A549 treated with Hydrocortisone at 1 μM for 4 hours (cell line): Measurements from ENCODE around the gene APOA5. TPM values are rescaled to one million over a fixed set of nuclear protein-coding genes. Genes with fewer than 3 reads are reported as not detected.

Source experiments
- total RNA-seq: library from RNA; stranded (reverse); fragments of 200-300 nt; extraction: Qiagen RNA extraction; gene quantifications from 5 replicates; pipeline ENCODE4 v1.2.3, GENCODE V29; 2022

The APOA5 gene
- total RNA-seq, result not detected in 5 replicates

GRCh38 chr11:116791813-116792143 is at the start of gene APOA5:
APOA5 (minus strand) TSS chr11:116791879; CDS start chr11:116791860, 19 bp downstream.

GRCh38 chr11:116837231-116838091 is 45.8 kb upstream of the APOA5 start, which contains the start of gene APOA1:
APOA1 (minus strand) TSS chr11:116837622; CDS start chr11:116837387, 235 bp downstream.

GRCh38 chr11:116829525-116830183 is 38.0 kb upstream of the APOA5 start, which contains the start of gene APOC3:
APOC3 (plus strand) TSS chr11:116829907; CDS start chr11:116830583, 676 bp downstream.

GRCh38 chr11:116823031-116823843 is 31.6 kb upstream of the APOA5 start, which contains the start of gene APOA4:
APOA4 (minus strand) TSS chr11:116823304; CDS start chr11:116823191, 113 bp downstream.

GRCh38 chr11:116787786-116788486 is 3.7 kb downstream of the APOA5 start, which contains the start of gene ZPR1:
ZPR1 (minus strand) TSS chr11:116788023; CDS start chr11:116787990, 33 bp downstream.

GRCh38 chr11:116772443-116773202 is 19.1 kb downstream of the APOA5 start, which contains the start of gene BUD13:
BUD13 (minus strand) TSS chr11:116772987; CDS start chr11:116772964, 23 bp downstream.

Other genes starting within 250 kb of the APOA5 start
- gene BUD13, start 18.9 kb downstream of the APOA5 start, total RNA-seq, result 10.1 to 13.2 TPM (median 11.6 TPM) in 5 replicates
- gene ZPR1, start 3.9 kb downstream of the APOA5 start, total RNA-seq, result 52.5 to 63.6 TPM (median 62.7 TPM) in 5 replicates
- gene APOA4, start 31.4 kb upstream of the APOA5 start, total RNA-seq, result not detected in 5 replicates
- not detected in 5 replicates for gene APOC3, start 38.0 kb upstream of the APOA5 start, total RNA-seq
- gene APOA1, start 45.7 kb upstream of the APOA5 start, total RNA-seq, result 0.09 to 0.67 TPM (median 0.36 TPM) in 5 replicates